GM19193 (cell line): ENCODE results near the gene CAMTA1.

Experiments
- POLR2A ChIP-seq: IDR thresholded peaks from 4 replicates; pipeline ENCODE4 v1.6.1; 2011; ENCODE audit not compliant: insufficient read depth, insufficient read length; ENCODE audit errors: extremely low read depth

The CAMTA1 gene

DNA sequence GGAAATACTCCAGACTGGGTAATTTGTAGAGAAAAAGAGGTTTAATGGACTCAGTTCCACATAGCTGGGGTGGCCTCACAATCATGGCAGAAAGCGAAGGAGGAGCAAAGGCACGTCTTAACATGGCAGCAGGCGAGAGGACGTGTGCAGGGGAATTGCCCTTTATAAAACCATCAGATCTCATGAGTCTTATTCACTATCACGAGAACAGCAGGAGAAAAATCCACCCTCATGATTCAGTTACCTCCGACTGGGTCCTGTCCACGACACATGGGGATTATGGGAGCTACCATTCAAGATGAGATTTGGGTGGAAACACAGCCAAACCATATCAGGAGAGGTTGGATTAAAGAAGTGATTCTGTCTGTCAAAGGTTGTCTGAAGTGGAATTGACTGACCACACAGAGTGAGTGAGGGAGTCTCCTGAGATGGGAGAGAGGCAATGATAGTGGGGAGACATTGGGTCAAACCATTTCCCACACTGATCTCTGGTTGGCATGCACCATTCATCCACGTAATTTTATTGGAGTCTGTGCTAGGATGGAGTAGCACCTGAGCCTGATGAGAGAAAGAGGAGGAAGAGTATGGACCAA, 927.6 kb downstream of the CAMTA1 start:
- TF ChIP-seq POLR2A: no peak

DNA sequence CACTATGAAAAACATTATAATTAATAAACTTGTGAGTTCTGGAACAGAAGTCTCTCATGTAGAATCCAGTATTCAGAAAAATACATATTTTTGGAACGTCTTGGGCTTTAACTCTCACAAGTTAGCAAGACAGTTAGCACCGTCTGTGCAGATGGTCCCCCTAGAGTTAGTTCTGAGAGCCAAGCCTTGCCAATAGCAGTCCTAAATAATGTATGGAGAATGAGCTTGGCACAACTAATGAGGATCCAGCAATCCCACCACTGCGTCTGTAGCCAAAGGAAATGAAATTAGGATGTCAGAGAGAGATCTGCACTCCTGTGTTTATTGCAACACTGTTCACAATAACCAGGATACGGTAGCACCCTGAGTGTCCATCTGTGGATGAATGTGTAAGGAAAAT, 931.3 kb downstream of the CAMTA1 start:
- no peak for TF ChIP-seq POLR2A

DNA sequence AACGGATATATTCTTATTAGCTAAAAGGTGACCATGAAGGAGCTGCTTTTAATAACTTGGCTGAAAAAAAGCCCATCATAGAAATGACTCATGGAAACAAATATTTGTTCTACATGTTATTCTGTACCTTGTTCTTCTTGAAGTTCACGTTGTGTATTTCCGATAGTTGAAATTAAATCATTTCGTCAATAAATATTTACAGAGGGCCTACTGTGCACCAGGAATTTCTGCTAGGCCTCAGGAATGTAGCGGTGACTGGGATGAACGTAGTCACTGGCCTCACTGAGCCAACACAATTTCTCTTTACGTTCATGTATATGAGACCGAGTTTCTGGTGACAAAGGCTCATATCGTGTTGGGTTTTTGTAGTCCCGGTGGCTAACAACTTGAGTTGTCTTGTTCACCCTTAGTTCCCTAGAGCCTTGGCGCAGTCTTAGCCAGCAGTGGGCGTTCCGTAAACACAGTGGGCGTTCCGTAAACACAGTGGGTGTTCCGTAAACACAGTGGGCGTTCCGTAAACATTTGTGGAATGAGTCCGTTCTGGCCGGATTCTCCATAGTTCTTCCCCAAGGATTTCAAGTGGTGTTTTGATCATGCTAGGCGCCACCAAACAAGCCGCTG, 932.6 kb downstream of the CAMTA1 start:
- no peak for TF ChIP-seq POLR2A

DNA sequence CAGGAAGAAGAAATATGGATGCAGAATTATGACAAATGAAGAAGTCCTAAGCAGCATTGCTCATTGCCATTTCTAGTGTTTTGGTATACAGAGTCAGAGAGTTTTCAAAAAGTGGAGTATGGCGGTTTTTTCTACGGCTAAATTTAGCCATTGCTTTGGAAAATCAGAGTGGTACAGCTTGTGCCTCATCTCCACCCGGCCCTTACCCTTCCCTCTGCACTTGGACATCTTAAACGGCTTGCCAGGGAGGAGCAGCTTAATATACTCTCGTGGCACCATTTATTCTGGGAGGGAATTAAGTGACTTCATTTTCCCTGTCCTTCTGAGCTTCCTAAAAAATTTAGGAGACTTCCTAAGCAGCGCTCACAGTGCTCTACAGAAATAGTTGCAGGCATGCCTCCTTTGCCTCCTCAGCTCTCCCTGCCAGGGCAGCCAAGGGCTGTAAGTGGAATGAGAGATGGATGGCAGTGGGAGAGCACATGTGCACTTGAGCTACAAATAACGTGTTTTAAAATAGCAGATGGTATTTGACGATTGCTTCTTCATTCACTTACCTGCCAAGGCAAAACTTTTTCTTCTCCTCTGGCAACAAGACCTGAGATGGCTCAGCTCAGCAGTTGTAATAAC, 934.3 kb downstream of the CAMTA1 start:
- TF ChIP-seq POLR2A: no peak

DNA sequence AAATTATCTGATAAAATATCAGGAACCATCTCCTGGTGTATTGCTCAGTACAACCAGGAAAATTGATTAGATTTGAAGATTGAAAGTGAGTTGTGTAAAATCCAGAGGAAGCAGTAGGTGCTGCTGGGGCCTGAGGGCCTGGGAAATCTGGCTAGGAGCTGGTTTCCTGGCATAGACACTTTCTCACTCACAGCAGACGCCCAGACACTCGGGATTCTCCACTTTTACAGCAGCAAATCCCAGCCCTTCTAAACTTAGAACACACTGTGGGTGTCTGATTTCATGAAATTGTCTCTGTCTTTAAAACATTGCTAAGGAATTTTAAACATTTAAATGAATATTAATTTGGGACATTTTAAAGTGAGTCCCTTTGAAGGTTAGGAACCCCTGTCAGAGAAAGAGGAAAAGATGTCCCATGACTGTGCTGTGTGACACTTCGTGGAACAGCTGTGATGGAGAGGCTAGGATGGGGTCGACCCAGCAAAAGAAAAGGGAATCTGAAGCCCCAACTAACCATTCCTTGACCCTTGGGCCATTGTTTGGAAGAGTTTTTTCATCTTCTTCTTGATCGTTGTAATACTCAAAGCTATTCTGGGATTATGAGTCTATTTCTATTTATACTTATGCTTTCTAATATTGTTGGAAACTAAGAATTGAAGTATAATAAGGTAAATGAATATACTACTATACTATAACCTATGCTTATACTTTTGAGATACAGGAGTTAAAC, 936.9 kb downstream of the CAMTA1 start:
- TF ChIP-seq POLR2A: no peak

DNA sequence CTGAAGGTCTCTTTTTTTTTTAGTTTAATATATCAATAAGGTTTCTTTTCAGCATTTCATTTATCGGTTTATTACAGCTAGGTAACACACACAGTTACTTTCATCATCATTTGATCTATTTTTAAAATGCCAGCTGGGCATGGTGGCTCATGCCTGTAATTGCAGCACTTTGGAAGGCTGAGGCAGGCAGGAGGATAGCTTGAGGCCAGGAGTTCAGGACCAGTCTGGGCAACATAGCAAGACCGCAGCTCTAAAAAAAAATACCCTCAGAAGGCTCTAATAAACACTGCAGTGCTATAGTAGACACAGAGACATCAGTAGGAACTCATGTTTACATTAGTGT, 937.4 kb downstream of the CAMTA1 start:
- no peak for TF ChIP-seq POLR2A

DNA sequence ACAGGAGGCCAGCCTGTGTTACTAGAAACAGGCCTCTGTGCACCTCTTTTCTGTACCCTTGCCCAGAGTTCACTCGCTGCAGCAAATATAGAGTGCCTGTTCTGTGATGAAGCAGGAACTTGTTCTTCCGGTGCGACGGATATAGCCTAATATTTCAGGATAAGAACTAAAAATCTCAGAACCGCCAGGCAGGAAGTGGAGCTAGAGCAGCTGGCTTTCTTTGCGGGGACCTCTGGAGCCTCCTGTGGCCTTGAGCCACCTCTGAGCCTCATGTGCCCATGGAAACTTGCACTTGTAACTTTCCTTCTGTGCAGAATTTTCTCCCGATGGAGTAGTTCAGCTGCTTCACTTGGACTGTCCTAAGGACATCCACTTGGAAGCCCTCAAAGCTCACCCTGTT, 941.4 kb downstream of the CAMTA1 start:
- no peak for TF ChIP-seq POLR2A

DNA sequence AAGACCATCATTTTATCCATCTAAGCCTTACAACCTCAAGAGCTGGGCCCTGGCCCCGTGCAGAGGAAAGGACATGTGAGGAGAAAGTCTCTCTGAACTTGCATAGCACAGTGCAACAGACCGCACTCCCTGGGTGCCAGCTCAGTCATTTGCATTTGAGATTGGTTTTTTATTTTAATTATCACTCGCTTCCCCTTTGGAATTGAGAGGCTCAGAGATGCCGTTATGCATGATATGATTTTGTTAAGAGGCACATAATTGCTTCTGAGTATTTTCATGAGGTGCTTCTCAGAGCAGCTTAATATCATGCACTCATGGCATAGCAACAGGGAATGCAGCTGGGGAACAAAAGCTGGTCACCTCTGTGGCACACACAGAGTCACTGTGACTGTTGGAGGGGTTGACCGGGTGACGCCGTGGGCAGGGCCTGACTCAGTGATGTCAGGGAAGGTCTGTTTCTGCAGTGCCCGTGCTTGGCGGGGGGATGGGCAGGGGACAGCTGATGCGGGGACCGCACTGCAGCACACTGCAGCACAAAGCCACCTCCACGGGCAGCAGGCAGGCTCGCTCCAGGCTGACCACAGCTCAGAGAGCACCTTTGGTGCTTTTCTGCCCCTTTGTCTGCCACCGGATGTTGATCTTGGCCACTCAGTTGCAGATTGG, 942.7 kb downstream of the CAMTA1 start:
- no peak for TF ChIP-seq POLR2A

DNA sequence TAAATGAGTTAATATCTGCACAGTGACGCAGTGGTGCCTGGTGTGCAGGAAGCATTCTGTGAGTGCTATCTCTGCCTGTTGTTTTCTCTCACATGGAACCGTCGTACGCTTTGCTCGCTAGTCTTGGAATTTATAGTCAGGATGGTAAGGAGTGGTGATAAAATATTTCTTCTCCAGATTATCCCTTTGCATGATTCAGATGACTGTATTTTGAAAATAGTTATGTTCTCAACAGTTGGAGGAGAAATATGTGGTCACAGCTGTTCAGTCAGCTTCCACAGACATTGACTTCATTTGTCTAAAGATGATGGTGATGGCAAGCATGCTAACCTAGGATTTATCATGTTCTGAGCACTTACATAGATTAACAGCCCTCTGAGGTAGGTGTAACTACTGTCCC, 944.5 kb downstream of the CAMTA1 start:
- TF ChIP-seq POLR2A: no peak

DNA sequence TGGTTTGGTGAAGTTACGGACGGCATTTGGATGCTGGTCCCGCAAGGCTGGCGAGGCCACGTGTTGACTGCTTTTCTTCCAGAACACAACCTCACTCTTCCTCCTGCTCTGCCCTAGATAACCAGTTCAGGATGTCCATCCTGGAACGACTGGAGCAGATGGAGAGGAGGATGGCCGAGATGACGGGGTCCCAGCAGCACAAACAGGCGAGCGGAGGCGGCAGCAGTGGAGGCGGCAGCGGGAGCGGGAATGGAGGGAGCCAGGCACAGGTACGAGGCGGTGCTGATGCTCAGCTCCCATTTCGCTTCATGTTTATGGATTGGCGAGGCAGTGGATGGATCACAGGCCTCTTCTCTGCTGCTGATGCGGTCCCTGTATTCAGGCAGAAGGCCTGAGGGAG, 947.1 kb downstream of the CAMTA1 start:
- TF ChIP-seq POLR2A: no peak

DNA sequence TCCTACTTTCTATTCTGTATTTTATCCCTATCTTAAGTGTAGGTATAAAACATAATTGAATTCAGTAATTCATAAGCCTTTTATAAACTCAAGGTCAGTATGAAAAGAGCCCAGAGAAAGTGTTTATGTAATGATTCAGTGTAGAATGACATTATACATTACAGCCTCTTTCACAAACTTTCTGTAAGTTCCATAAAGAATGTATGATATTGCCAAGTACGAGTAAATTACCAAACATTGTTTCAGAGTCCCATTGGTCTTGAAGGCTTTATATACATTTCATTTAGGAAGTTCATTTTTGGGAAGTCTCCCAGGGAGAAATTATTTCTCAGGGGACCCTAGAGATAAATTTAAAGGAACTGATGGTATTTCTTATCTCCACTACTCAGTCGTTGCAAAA, 948.0 kb downstream of the CAMTA1 start:
- TF ChIP-seq POLR2A: no peak

DNA sequence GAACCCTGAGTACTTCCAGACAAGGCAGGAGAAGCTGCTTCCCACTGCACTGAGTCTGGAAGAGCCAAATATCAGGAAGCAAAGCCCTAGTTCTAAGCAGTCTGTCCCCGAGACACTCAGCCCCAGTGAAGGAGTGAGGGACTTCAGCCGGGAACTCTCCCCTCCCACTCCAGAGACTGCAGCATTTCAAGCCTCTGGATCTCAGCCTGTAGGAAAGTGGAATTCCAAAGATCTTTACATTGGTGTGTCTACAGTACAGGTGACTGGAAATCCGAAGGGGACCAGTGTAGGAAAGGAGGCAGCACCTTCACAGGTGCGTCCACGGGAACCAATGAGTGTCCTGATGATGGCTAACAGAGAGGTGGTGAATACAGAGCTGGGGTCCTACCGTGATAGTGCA, 952.8 kb downstream of the CAMTA1 start:
- TF ChIP-seq POLR2A: no peak

DNA sequence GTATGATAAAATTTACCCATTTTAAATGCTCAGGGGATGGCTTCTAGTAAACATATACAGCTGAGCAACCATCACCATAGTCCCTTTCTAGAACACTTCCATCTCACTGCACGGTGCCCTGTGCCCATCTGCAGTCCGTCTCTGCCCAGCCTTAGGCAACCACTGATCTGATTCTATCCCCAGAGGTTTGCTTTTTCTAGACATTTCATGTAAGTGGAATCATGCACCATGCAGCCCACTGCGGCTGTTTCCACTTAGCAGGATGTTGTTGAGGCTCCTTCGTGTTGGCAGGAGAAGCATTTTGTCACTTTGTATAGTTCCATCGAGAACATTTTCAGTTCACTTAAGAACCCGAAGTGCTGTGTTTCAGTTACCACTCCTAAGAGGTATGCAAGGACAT, 958.1 kb downstream of the CAMTA1 start:
- no peak for TF ChIP-seq POLR2A

DNA sequence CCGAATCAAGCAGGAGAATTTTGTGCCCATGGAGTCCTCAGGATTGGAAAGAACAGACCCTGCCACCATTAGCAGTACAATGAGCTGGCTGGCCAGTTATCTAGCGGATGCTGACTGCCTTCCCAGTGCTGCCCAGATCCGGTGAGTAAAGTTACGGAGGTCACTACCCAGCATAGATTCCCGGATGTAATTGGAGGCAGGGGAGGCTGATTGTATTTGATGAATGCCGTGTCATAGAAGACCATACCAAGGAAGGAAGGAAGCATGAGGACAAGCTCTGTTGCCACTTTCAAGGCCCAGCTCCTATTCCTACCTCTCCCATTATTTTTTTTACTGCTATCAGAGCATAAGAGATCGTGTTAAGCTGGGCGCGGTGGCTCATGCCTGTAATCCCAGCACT, 959.6 kb downstream of the CAMTA1 start:
- TF ChIP-seq POLR2A: no peak

DNA sequence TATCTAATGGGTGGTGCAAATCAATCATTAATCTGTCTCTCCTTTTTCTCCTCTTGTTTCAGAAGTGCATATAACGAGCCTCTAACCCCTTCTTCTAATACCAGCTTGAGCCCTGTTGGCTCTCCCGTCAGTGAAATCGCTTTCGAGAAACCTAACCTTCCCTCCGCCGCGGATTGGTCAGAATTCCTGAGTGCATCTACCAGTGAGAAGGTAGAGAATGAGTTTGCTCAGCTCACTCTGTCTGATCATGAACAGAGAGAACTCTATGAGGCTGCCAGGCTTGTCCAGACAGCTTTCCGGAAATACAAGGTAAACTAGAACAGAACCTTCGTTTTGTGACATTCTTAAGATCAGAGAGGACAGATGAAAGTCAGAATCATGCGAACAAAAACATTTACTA, 960.5 kb downstream of the CAMTA1 start:
- TF ChIP-seq POLR2A: no peak

DNA sequence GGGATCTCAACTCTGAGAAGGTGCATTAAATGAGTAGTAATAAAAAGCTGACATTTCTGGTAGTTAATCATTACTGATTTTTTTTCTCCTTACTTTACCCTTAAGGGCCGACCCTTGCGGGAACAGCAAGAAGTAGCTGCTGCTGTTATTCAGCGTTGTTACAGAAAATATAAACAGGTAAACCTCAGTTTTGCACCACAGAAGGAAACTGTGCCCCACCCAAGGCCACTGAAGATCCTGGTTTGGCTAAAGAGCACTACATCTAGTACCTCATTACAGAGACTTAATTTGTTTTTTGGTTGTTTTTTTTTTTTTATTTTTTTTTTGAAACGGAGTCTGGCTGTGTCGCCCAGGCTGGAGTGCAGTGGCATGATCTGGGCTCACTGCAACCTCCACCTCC, 962.4 kb downstream of the CAMTA1 start:
- TF ChIP-seq POLR2A: no peak

DNA sequence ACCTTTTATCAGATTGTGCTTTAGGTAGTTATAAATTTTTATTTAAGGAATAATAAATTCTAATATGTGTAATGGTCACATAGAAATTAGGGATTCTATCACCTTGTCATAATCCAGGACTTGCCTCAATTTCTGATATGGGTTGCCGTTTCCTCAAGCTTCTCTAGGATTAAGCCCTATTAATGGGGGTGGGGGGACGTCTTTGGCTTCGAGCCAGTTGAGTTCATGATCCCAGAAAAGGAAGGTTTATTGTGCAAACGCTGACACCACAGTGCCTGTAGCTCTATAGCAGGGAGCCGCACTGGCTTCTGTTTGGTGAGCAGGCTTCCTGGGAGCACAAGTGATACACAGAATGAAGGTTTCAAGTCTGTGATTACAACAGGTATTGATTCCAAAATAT, 963.9 kb downstream of the CAMTA1 start:
- no peak for TF ChIP-seq POLR2A

DNA sequence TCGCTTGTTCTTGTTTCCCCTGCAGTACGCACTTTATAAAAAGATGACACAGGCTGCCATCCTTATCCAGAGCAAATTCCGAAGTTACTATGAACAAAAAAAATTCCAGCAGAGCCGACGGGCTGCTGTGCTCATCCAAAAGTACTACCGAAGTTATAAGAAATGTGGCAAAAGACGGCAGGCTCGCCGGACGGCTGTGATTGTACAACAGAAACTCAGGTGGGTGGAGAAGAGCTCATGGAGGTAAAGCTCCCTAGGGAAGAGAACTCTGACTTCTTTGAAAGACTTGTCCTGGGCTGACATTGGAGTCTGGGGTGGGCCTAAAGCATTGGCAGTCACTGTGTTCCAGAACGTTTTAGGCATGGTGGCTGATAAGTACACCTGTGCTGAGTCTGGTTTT, 965.9 kb downstream of the CAMTA1 start:
- TF ChIP-seq POLR2A: no peak
